ENCODE results near the gene TRPM2.

TRPM2 gene

GRCh38 chr21:44377201-44377921 lies 23.9 kb downstream of the TRPM2 start:
- no peak overlapping the region for H3K4me3 ChIP-seq (replicated peaks; ENCODE audit: low read depth, low read length)
- TF ChIP-seq CTCF (IDR thresholded peaks at IDR 0.05; ENCODE audit: low read length, missing control alignments): no peak
- no peak for DNase-seq (ENCODE audit: low read depth)

- no peak for DNase-seq (ENCODE audit: low read depth)
- no peak for TF ChIP-seq CTCF (IDR thresholded peaks at IDR 0.05; ENCODE audit: low read length, missing control alignments)
- H3K4me3 ChIP-seq (replicated peaks; ENCODE audit: low read depth, low read length): no peak overlapping the region
Observed at GRCh38 chr21:44377922-44378645, 24.7 kb downstream of the TRPM2 start.

- H3K4me3 ChIP-seq (replicated peaks; ENCODE audit: low read depth, low read length): no peak overlapping the region
- TF ChIP-seq CTCF (IDR thresholded peaks at IDR 0.05; ENCODE audit: low read length, missing control alignments): no peak
- DNase-seq (ENCODE audit: low read depth): no peak
Observed at GRCh38 chr21:44378646-44379514, 25.5 kb downstream of the TRPM2 start.

GRCh38 chr21:44379515-44379848 lies 26.1 kb downstream of the TRPM2 start:
- TF ChIP-seq CTCF (IDR thresholded peaks at IDR 0.05; ENCODE audit: low read length, missing control alignments): no peak
- DNase-seq (ENCODE audit: low read depth): no peak
- H3K4me3 ChIP-seq (replicated peaks; ENCODE audit: low read depth, low read length): no peak overlapping the region

- TF ChIP-seq CTCF (IDR thresholded peaks at IDR 0.05; ENCODE audit: low read length, missing control alignments): no peak
- no peak overlapping the region for H3K4me3 ChIP-seq (replicated peaks; ENCODE audit: low read depth, low read length)
- no peak for DNase-seq (ENCODE audit: low read depth)
Observed at GRCh38 chr21:44379991-44380865, 26.8 kb downstream of the TRPM2 start.

GRCh38 chr21:44380876-44381275 lies 27.5 kb downstream of the TRPM2 start:
- no peak for DNase-seq (ENCODE audit: low read depth)
- no peak overlapping the region for H3K4me3 ChIP-seq (replicated peaks; ENCODE audit: low read depth, low read length)
- no peak for TF ChIP-seq CTCF (IDR thresholded peaks at IDR 0.05; ENCODE audit: low read length, missing control alignments)
